Mesendoderm (in vitro differentiated cells): Measurements from ENCODE around the gene ACACB. TPM values are rescaled to one million over a fixed set of nuclear protein-coding genes. Genes with fewer than 3 reads are reported as not detected.

Experiments used
- DNase-seq: peaks from one replicate; pipeline ENCODE4 v3.0.0; 2013
- H2AK5ac ChIP-seq: 2 replicates; pipeline ENCODE4 v1.6.1; 2013; ENCODE audit warnings: low read length, inconsistent platforms
- H2BK120ac ChIP-seq: 2 replicates; pipeline ENCODE4 v1.6.1; 2013; ENCODE audit warnings: low read depth, mild to moderate bottlenecking, low read length, moderate library complexity, mixed read lengths
- H2BK15ac ChIP-seq: replicated peaks from 2 replicates; pipeline ENCODE4 v1.6.1; 2013; ENCODE audit warnings: low read depth, mild to moderate bottlenecking, moderate library complexity
- H2BK5ac ChIP-seq: 2 replicates; pipeline ENCODE4 v1.6.1; 2013; ENCODE audit warnings: low read length, inconsistent platforms
- H3K18ac ChIP-seq: 2 replicates; pipeline ENCODE4 v1.6.1; 2013; ENCODE audit warnings: mild to moderate bottlenecking, low read length, mixed read lengths
- H3K23ac ChIP-seq: one replicate; pipeline ENCODE4 v1.6.1; 2013; ENCODE audit warnings: low read length
- H3K27ac ChIP-seq: 2 replicates; pipeline ENCODE4 v1.5.1; 2013; ENCODE audit warnings: low read depth, mild to moderate bottlenecking, inconsistent platforms, low read length, moderate library complexity
- H3K27me3 ChIP-seq: 2 replicates; pipeline ENCODE4 v1.6.1; 2013; ENCODE audit warnings: low read length, control low read depth, mild to moderate bottlenecking, inconsistent platforms; ENCODE audit not compliant: insufficient read depth, poor library complexity
- H3K36me3 ChIP-seq: 2 replicates; pipeline ENCODE4 v1.6.1; 2013; ENCODE audit warnings: low read length, inconsistent platforms; ENCODE audit not compliant: control insufficient read depth, insufficient read depth
- H3K4ac ChIP-seq: one replicate; pipeline ENCODE4 v1.6.1; 2013; ENCODE audit warnings: low read depth, mild to moderate bottlenecking, low read length, moderate library complexity
- H3K4me1 ChIP-seq: 2 replicates; pipeline ENCODE4 v1.6.1; 2013; ENCODE audit warnings: low read depth, low read length, inconsistent platforms; ENCODE audit not compliant: control insufficient read depth
- H3K4me2 ChIP-seq: 2 replicates; pipeline ENCODE4 v1.6.1; 2013; ENCODE audit warnings: low read length
- H3K4me3 ChIP-seq: 2 replicates; pipeline ENCODE4 v1.5.1; 2013; ENCODE audit warnings: mild to moderate bottlenecking, low read length
- H3K56ac ChIP-seq: one replicate; pipeline ENCODE4 v1.6.1; 2013; ENCODE audit warnings: low read length
- H3K79me1 ChIP-seq: 2 replicates; pipeline ENCODE4 v1.6.1; 2013; ENCODE audit warnings: low read length, inconsistent platforms
- H3K79me2 ChIP-seq: 2 replicates; pipeline ENCODE4 v1.6.1; 2013; ENCODE audit warnings: mild to moderate bottlenecking, low read length; ENCODE audit not compliant: control insufficient read depth, insufficient read depth
- H3K9ac ChIP-seq: 2 replicates; pipeline ENCODE4 v1.6.1; 2013; ENCODE audit warnings: low read length, inconsistent platforms
- H4K5ac ChIP-seq: one replicate; pipeline ENCODE4 v1.6.1; 2013; ENCODE audit warnings: low read length
- H4K8ac ChIP-seq: one replicate; pipeline ENCODE4 v1.6.1; 2013; ENCODE audit warnings: low read depth, mild to moderate bottlenecking, control low read depth, low read length, moderate library complexity
- WGBS: extraction: QIAGEN DNeasy Blood & Tissue Kit; methylation state at CpG from one replicate; pipeline ENCODE4 v1.1.7; 2013; ENCODE audit warnings: low lambda C conversion rate, missing lambda C conversion rate; ENCODE audit not compliant: insufficient coverage; ENCODE audit errors: extremely low coverage; 5-methylcytosine and 5-hydroxymethylcytosine counted together
- polyA plus RNA-seq, 2 experiments: library from polyadenylated mRNA; stranded (reverse); fragments of 200-250 nt; gene quantifications; one replicate each; pipeline ENCODE4 v1.2.3, GENCODE V29; 2013

The ACACB gene
- 2.0 TPM for polyA plus RNA-seq (2013, experiment 1 of 2)
- polyA plus RNA-seq (2013, experiment 2 of 2) = 2.0 TPM

DNA sequence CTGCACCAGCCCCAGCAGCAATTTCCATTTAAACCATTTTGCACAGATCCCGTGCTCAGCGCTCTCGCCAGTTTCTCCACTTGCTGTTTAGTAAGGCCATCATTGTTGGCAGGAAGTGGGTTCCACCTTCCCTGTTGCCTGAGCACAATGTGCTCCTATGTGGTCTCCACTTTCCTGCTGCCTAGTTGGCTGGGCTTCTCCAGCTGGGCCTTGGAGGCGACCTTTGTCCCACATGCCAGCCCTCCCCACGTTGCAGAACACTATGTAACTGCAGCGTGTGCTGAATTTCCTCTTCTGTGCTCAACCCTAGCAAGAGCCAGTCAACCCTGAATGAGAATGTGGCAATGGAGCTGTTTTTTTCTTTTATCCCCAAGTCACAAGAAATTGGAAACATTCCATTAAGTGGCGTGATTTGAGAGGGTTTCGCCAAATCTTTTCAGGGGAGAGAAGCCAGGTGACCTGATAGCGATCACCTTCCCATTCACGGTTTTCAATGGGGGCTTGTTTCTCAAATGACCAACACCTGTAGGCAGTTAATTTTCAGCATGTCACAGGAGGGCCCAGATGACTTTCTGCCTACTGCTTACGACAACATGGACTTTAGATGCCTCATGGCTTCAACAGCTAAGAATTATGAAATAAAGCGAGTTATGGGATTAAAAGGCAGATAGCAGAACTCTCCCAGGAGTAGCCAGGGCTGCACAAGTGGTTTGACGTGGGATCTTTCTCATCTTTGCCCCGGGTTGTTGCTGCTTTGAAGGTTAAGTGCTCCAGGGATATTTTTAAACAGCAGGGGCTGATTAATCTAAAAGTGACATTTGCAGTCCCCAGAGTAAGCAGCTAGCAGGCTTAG lies at the start of gene ACACB:
Gene ACACB, plus strand, starts transcription at position 830 of the 853 bp plus-strand sequence. CDS start 22,819 bp downstream, outside the sequence.
- H2BK15ac ChIP-seq = no peak within 1 kb of the TSS
- WGBS = no CpG with 5 or more reads among the region's 14 CpGs
- no peak within 1 kb of the TSS for H3K18ac ChIP-seq
- H2AK5ac ChIP-seq = no peak within 1 kb of the TSS
- no peaks in the 10 kb centered on the region for H3K79me1 ChIP-seq
- H3K4me3 ChIP-seq = no peak within 1 kb of the TSS
- H3K27ac ChIP-seq = no peak within 1 kb of the TSS
- H2BK5ac ChIP-seq = no peak within 1 kb of the TSS
- no peak within 1 kb of the TSS for H4K5ac ChIP-seq
- H3K9ac ChIP-seq = no peak within 1 kb of the TSS
- H4K8ac ChIP-seq = no peak within 1 kb of the TSS
- no peak within 1 kb of the TSS for H3K4me2 ChIP-seq
- H3K79me2 ChIP-seq = no peaks in the 10 kb centered on the region
- no peak within 1 kb of the TSS for H3K56ac ChIP-seq
- H2BK120ac ChIP-seq = no peak within 1 kb of the TSS
- no peaks in the 10 kb centered on the region for H3K4me1 ChIP-seq
- no peak for DNase-seq
- H3K4ac ChIP-seq = no peak within 1 kb of the TSS
- no peak within 1 kb of the TSS for H3K23ac ChIP-seq
- no peaks in the 10 kb centered on the region for H3K27me3 ChIP-seq
- H3K36me3 ChIP-seq = no peaks in the 10 kb centered on the region

GRCh38 chr12:109069307-109070271 lies 46.8 kb upstream of the ACACB start:
- no peaks in the 10 kb centered on the region for H3K36me3 ChIP-seq
- no peaks in the 10 kb centered on the region for H3K79me1 ChIP-seq
- peak overlapping the region; percentile 15 for H3K56ac ChIP-seq
- no peak overlapping the region for H2BK5ac ChIP-seq
- WGBS = no CpG with 5 or more reads among the region's 17 CpGs
- no peak overlapping the region for H4K5ac ChIP-seq
- H3K9ac ChIP-seq = no peak overlapping the region
- no peak overlapping the region for H2BK15ac ChIP-seq
- H2BK120ac ChIP-seq = no peak overlapping the region
- no peaks in the 10 kb centered on the region for H3K79me2 ChIP-seq
- H3K4ac ChIP-seq = no peak overlapping the region
- H3K18ac ChIP-seq = no peak overlapping the region
- no peaks in the 10 kb centered on the region for H3K4me1 ChIP-seq
- no peaks in the 10 kb centered on the region for H3K27me3 ChIP-seq
- H3K4me3 ChIP-seq = no peak overlapping the region
- H3K4me2 ChIP-seq = no peak overlapping the region
- peak; percentile 86 for DNase-seq
- H3K23ac ChIP-seq = no peak overlapping the region
- H4K8ac ChIP-seq = no peak overlapping the region
- no peak overlapping the region for H3K27ac ChIP-seq
- H2AK5ac ChIP-seq = no peak overlapping the region

- DNase-seq = no peak
- Histone ChIP-seq H4K8ac (no peak overlapping the region), H2AK5ac (no peak overlapping the region), H3K4ac (no peak overlapping the region), H3K9ac (no peak overlapping the region), H3K4me1 (no peaks in the 10 kb centered on the region), H2BK5ac (no peak overlapping the region), H2BK120ac (no peak overlapping the region), H3K4me2 (no peak overlapping the region), H3K79me2 (no peaks in the 10 kb centered on the region), H4K5ac (no peak overlapping the region), H3K18ac (no peak overlapping the region), H2BK15ac (no peak overlapping the region), H3K27ac (no peak overlapping the region), H3K36me3 (no peaks in the 10 kb centered on the region), H3K56ac (no peak overlapping the region), H3K23ac (no peak overlapping the region), H3K4me3 (no peak overlapping the region), H3K27me3 (no peaks in the 10 kb centered on the region), H3K79me1 (no peaks in the 10 kb centered on the region)
Measured at GRCh38 chr12:109074866-109075265, 41.5 kb upstream of the ACACB start.

DNA sequence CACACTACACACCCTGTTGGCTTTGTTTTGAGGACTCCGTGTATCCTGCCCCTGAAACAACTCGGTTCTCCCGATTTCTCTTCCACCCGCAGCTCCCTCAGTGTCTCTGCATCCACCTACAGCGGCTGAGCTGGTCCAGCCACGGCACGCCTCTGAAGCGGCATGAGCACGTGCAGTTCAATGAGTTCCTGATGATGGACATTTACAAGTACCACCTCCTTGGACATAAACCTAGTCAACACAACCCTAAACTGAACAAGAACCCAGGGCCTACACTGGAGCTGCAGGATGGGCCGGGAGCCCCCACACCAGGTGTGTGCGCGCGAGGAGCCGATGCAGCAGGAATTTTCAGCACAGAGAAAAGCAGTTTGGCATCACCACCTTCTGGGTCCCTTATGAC lies 33.6 kb upstream of the ACACB start:
- Histone ChIP-seq H2BK120ac (no peak overlapping the region), H3K18ac (no peak overlapping the region), H3K79me2 (no peaks in the 10 kb centered on the region), H3K23ac (no peak overlapping the region), H3K4me1 (no peaks in the 10 kb centered on the region), H2BK5ac (no peak overlapping the region), H3K9ac (no peak overlapping the region), H3K4ac (no peak overlapping the region), H4K5ac (no peak overlapping the region), H3K36me3 (no peaks in the 10 kb centered on the region), H2AK5ac (no peak overlapping the region), H3K79me1 (no peaks in the 10 kb centered on the region), H4K8ac (no peak overlapping the region), H2BK15ac (no peak overlapping the region), H3K4me2 (no peak overlapping the region), H3K4me3 (no peak overlapping the region), H3K27ac (no peak overlapping the region), H3K27me3 (no peaks in the 10 kb centered on the region), H3K56ac (no peak overlapping the region)
- DNase-seq = no peak
- no CpG with 5 or more reads among the region's 14 CpGs for WGBS

DNA sequence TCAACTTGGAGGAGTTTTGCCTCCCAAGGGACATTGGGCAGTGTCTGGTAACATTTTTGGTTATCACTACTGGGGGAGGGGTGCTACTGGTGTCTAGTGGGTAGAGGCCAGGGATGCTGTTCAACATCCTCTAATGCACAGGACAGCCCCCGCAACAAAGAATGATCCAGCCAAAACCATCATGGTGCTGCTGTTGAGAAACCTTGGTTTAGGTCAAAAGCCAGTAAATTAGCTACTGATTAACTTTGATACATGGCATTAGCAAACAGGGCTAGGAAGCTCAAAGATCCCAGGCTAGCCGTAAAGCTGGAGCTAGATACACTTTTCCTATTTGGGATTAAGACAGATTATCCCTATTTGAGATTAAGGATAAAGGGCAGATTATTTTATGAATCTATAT lies 32.0 kb upstream of the ACACB start:
- Histone ChIP-seq H2BK5ac (no peak overlapping the region), H3K4me3 (no peak overlapping the region), H4K8ac (no peak overlapping the region), H3K56ac (no peak overlapping the region), H3K27ac (no peak overlapping the region), H4K5ac (no peak overlapping the region), H3K18ac (no peak overlapping the region), H3K79me1 (no peaks in the 10 kb centered on the region), H3K36me3 (no peaks in the 10 kb centered on the region), H2AK5ac (no peak overlapping the region), H3K9ac (no peak overlapping the region), H3K4ac (no peak overlapping the region), H3K4me2 (no peak overlapping the region), H3K23ac (no peak overlapping the region), H3K27me3 (no peaks in the 10 kb centered on the region), H2BK15ac (no peak overlapping the region), H3K4me1 (no peaks in the 10 kb centered on the region), H3K79me2 (no peaks in the 10 kb centered on the region), H2BK120ac (no peak overlapping the region)
- DNase-seq = no peak
- WGBS = no CpG with 5 or more reads among the region's 2 CpGs
